ENCODE data around the gene CNTFR. TPM values are rescaled to one million over a fixed set of nuclear protein-coding genes. Genes with fewer than 3 reads are reported as not detected.
A peak's percentile ranks its signal among the peaks of the same experiment; 100 is the strongest.

CNTFR gene
- total and polyA plus RNA-seq, 2 experiments from 2014 or later: 0.73 to 1.9 TPM

DNA sequence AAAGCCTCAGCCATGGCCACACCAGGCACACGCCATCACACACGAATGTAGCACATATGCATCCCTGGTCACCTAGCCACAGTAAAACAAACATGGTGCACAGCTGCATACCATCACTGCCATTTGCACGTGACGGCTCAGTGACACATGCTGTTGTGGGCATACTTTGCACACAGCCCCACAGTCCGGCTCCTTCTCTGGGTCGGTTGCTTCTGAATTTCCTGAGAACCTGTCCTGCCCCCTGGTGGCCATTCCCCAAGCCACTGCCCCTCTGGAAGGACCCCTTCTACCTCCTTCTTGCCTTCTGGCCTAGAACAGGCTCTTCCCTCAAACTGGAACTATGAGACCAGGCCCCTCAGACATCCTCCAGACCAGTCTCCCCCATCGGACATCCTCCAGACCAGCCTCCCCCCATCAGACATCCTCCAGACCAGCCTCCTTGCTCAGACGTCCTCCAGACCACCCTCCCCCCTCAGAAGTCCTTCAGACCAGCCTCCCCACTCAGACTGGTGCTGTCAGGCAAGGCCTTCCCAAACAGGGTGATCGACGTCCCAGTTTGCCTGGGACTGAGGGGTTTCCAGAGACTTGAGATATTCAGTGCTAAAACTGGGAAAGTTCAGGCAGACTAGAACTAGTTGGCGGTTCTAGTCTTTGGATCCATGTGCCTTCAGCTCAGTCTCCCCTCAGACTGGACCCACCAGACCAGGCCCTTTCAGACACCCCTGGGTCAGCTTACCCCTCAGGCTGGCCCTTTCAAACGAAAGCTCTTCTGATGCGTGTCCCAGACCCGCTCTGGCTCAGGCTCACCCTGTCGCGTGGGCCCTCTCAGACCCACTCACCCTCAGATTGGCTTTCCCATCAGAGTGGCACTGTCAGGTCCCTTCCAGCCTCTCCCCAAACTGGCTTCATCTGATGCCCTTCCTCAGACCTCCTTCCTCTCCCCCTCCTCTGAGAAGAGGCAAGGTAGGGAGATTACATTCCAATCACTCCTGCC is 42.4 kb downstream of the CNTFR start:
- Mint-ChIP-seq H3K27ac (no peak overlapping the region; the same call in 1 of the 2 replicates), H3K4me1 (no peaks in the 10 kb centered on the region)

More for the DNA sequence above, 42.4 kb downstream of the CNTFR start:
- Mint-ChIP-seq H3K4me3 (no peak overlapping the region), H3K9me3 (no peaks in the 10 kb centered on the region; the same call in 2 of the 3 replicates), H3K27me3 (ENCODE audit: insufficient read depth, low read depth, poor library complexity) (peaks cover 4% of the 10 kb centered on the region), H3K36me3 (ENCODE audit: low read depth) (no peaks in the 10 kb centered on the region)
- Histone ChIP-seq H4K20me1 (replicated peaks; ENCODE audit: insufficient read depth) (no peaks in the 10 kb centered on the region), H3K27ac (ENCODE audit: low read depth) (no peak overlapping the region), H2AFZ (no peak overlapping the region), H3K27me3 (ENCODE audit: insufficient read depth) (no peaks in the 10 kb centered on the region), H3K4me3 (no peak overlapping the region), H3K79me2 (replicated peaks; ENCODE audit: insufficient read depth) (no peaks in the 10 kb centered on the region), H3K9me2 (ENCODE audit: insufficient read depth) (no peaks in the 10 kb centered on the region), H3K4me2 (no peak overlapping the region), H3K4me1 (ENCODE audit: insufficient read depth) (no peaks in the 10 kb centered on the region), H3F3A (replicated peaks; ENCODE audit: low read depth) (no peaks in the 10 kb centered on the region), H3K36me3 (ENCODE audit: insufficient read depth) (no peaks in the 10 kb centered on the region)
- peak; percentile 91 for DNase-seq (ENCODE audit: low spot score)
- ATAC-seq: peak; percentile 89
- TF ChIP-seq JUNB (IDR thresholded peaks at IDR 0.05; ENCODE audit: unreplicated experiment): no peak
- TF ChIP-seq, protein P1, sequence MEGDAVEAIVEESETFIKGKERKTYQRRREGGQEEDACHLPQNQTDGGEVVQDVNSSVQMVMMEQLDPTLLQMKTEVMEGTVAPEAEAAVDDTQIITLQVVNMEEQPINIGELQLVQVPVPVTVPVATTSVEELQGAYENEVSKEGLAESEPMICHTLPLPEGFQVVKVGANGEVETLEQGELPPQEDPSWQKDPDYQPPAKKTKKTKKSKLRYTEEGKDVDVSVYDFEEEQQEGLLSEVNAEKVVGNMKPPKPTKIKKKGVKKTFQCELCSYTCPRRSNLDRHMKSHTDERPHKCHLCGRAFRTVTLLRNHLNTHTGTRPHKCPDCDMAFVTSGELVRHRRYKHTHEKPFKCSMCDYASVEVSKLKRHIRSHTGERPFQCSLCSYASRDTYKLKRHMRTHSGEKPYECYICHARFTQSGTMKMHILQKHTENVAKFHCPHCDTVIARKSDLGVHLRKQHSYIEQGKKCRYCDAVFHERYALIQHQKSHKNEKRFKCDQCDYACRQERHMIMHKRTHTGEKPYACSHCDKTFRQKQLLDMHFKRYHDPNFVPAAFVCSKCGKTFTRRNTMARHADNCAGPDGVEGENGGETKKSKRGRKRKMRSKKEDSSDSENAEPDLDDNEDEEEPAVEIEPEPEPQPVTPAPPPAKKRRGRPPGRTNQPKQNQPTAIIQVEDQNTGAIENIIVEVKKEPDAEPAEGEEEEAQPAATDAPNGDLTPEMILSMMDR (conservative IDR thresholded peaks at IDR 0.05; ENCODE audit: low read depth in 2 of 2): peak; percentile 82 to 87
- TF ChIP-seq, protein P2, sequence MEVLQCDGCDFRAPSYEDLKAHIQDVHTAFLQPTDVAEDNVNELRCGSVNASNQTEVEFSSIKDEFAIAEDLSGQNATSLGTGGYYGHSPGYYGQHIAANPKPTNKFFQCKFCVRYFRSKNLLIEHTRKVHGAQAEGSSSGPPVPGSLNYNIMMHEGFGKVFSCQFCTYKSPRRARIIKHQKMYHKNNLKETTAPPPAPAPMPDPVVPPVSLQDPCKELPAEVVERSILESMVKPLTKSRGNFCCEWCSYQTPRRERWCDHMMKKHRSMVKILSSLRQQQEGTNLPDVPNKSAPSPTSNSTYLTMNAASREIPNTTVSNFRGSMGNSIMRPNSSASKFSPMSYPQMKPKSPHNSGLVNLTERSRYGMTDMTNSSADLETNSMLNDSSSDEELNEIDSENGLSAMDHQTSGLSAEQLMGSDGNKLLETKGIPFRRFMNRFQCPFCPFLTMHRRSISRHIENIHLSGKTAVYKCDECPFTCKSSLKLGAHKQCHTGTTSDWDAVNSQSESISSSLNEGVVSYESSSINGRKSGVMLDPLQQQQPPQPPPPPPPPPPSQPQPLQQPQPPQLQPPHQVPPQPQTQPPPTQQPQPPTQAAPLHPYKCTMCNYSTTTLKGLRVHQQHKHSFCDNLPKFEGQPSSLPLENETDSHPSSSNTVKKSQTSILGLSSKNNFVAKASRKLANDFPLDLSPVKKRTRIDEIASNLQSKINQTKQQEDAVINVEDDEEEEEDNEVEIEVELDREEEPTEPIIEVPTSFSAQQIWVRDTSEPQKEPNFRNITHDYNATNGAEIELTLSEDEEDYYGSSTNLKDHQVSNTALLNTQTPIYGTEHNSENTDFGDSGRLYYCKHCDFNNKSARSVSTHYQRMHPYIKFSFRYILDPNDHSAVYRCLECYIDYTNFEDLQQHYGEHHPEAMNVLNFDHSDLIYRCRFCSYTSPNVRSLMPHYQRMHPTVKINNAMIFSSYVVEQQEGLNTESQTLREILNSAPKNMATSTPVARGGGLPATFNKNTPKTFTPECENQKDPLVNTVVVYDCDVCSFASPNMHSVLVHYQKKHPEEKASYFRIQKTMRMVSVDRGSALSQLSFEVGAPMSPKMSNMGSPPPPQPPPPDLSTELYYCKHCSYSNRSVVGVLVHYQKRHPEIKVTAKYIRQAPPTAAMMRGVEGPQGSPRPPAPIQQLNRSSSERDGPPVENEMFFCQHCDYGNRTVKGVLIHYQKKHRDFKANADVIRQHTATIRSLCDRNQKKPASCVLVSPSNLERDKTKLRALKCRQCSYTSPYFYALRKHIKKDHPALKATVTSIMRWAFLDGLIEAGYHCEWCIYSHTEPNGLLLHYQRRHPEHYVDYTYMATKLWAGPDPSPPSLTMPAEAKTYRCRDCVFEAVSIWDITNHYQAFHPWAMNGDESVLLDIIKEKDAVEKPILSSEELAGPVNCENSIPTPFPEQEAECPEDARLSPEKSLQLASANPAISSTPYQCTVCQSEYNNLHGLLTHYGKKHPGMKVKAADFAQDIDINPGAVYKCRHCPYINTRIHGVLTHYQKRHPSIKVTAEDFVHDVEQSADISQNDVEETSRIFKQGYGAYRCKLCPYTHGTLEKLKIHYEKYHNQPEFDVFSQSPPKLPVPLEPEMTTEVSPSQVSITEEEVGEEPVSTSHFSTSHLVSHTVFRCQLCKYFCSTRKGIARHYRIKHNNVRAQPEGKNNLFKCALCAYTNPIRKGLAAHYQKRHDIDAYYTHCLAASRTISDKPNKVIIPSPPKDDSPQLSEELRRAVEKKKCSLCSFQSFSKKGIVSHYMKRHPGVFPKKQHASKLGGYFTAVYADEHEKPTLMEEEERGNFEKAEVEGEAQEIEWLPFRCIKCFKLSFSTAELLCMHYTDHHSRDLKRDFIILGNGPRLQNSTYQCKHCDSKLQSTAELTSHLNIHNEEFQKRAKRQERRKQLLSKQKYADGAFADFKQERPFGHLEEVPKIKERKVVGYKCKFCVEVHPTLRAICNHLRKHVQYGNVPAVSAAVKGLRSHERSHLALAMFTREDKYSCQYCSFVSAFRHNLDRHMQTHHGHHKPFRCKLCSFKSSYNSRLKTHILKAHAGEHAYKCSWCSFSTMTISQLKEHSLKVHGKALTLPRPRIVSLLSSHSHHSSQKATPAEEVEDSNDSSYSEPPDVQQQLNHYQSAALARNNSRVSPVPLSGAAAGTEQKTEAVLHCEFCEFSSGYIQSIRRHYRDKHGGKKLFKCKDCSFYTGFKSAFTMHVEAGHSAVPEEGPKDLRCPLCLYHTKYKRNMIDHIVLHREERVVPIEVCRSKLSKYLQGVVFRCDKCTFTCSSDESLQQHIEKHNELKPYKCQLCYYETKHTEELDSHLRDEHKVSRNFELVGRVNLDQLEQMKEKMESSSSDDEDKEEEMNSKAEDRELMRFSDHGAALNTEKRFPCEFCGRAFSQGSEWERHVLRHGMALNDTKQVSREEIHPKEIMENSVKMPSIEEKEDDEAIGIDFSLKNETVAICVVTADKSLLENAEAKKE (CRISPR knock-in tag; IDR thresholded peaks at IDR 0.05): no peak
- TF ChIP-seq STAT1 (IDR thresholded peaks at IDR 0.05; ENCODE audit: unreplicated experiment): no peak

Measured in GM23338 (cell line).